ENCODE results near the gene SCN11A.

SCN11A gene

DNA sequence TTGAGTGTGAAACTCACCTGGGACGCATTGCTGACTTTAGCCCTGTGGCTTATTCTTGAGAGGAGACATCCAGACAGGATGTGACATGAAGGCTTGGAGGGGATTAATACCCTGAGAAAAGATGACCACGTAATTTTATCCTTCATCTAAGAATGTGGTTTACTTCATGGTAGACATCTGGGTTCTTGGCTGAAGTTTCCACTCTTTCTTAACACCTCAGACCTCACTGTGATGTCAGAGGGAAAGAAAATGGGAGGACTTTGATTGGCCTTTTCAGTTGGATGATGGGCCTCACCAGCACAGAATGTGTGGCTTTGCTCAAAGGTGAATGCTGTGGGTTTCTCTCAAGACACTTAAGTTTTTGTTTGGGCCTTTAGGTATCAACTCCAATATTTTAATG lies 39.2 kb upstream of the SCN11A start:
- H3K27ac ChIP-seq: no peak overlapping the region
- H3K36me3 ChIP-seq: peaks cover 97% of the 10 kb centered on the region
- no peaks in the 10 kb centered on the region for H3K9me3 ChIP-seq
- no peaks in the 10 kb centered on the region for H3K27me3 ChIP-seq
- no peak overlapping the region for H3K4me3 ChIP-seq (ENCODE audit: low read depth in 1 of 2, low read length in 1 of 2)
- no peaks in the 10 kb centered on the region for H3K4me1 ChIP-seq (ENCODE audit: control insufficient read depth in 1 of 2, insufficient read depth in 1 of 2, low read depth in 1 of 2, low read length in 1 of 2)
- TF ChIP-seq, protein P1, sequence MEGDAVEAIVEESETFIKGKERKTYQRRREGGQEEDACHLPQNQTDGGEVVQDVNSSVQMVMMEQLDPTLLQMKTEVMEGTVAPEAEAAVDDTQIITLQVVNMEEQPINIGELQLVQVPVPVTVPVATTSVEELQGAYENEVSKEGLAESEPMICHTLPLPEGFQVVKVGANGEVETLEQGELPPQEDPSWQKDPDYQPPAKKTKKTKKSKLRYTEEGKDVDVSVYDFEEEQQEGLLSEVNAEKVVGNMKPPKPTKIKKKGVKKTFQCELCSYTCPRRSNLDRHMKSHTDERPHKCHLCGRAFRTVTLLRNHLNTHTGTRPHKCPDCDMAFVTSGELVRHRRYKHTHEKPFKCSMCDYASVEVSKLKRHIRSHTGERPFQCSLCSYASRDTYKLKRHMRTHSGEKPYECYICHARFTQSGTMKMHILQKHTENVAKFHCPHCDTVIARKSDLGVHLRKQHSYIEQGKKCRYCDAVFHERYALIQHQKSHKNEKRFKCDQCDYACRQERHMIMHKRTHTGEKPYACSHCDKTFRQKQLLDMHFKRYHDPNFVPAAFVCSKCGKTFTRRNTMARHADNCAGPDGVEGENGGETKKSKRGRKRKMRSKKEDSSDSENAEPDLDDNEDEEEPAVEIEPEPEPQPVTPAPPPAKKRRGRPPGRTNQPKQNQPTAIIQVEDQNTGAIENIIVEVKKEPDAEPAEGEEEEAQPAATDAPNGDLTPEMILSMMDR (IDR thresholded peaks at IDR 0.05): no peak

DNA sequence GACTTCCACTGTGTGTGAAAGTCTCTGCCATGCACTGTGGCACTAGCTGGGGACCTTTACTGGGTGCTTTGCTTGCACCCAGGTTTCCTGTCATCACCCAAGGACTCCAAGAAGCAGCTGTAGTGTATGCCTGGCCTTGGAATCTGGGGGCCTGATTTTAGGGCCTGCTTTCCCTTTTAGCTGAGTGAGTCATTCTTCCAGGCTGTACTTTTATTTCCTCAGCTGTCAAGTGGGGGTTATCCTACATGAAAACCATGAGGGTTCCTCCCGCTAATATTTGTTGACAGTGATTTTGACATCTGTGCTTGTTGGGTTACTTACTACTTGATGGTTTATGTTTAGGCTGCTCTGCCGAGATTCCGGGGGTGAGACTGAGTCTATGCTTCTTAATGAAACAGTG lies 37.1 kb upstream of the SCN11A start:
- no peaks in the 10 kb centered on the region for H3K27me3 ChIP-seq
- H3K36me3 ChIP-seq: peaks cover 94% of the 10 kb centered on the region
- TF ChIP-seq, protein P1 (IDR thresholded peaks at IDR 0.05): no peak
- H3K4me3 ChIP-seq (ENCODE audit: low read depth in 1 of 2, low read length in 1 of 2): no peak overlapping the region
- no peaks in the 10 kb centered on the region for H3K4me1 ChIP-seq (ENCODE audit: control insufficient read depth in 1 of 2, insufficient read depth in 1 of 2, low read depth in 1 of 2, low read length in 1 of 2)
- H3K9me3 ChIP-seq: no peaks in the 10 kb centered on the region
- H3K27ac ChIP-seq: no peak overlapping the region

DNA sequence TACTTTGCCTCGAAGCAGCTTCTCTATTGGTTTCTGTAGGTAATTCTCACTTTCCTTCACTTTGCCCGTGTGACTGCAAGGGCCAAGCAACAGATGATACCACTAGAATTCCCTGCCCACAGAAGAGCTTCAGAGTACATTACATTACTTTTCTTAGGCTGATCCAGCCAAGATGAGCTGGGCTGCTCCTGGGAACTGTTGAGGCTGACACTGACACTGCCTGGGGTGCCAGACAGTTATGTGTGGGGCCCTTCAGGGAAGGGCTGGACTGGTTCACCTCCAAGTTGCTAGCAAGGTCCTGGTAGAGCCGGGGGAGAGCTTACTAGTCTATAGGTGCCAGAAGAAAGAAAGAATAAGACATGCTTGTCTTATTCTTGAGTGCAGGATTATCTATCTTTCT lies 36.7 kb upstream of the SCN11A start:
- no peaks in the 10 kb centered on the region for H3K27me3 ChIP-seq
- H3K4me1 ChIP-seq (ENCODE audit: control insufficient read depth in 1 of 2, insufficient read depth in 1 of 2, low read depth in 1 of 2, low read length in 1 of 2): no peaks in the 10 kb centered on the region
- no peak overlapping the region for H3K27ac ChIP-seq
- peaks cover 94% of the 10 kb centered on the region for H3K36me3 ChIP-seq
- no peak overlapping the region for H3K4me3 ChIP-seq (ENCODE audit: low read depth in 1 of 2, low read length in 1 of 2)
- TF ChIP-seq, protein P1 (IDR thresholded peaks at IDR 0.05): no peak
- H3K9me3 ChIP-seq: no peaks in the 10 kb centered on the region

DNA sequence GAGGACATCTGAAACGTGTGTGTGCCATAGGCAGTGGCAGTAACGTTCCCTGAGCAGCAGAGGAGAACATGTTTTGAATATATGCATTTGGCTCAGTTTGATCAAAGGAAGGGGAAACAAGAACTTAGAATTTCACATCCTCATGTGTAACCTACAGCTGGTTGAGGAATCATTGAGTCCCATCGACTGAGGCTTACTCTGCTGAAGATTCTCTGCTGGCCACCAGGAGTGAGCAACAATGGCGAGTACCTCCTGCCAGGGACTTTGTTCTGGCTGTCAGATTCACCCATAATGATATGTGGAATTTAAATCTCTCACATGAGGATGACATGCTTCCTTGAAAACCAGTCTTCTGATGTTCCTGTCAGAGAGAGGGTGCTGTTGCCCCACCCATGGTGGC lies 34.4 kb upstream of the SCN11A start:
- H3K9me3 ChIP-seq: no peaks in the 10 kb centered on the region
- H3K27me3 ChIP-seq: no peaks in the 10 kb centered on the region
- no peaks in the 10 kb centered on the region for H3K4me1 ChIP-seq (ENCODE audit: control insufficient read depth in 1 of 2, insufficient read depth in 1 of 2, low read depth in 1 of 2, low read length in 1 of 2)
- H3K36me3 ChIP-seq: peaks cover 84% of the 10 kb centered on the region
- TF ChIP-seq, protein P1 (IDR thresholded peaks at IDR 0.05): no peak
- no peak overlapping the region for H3K4me3 ChIP-seq (ENCODE audit: low read depth in 1 of 2, low read length in 1 of 2)
- no peak overlapping the region for H3K27ac ChIP-seq

DNA sequence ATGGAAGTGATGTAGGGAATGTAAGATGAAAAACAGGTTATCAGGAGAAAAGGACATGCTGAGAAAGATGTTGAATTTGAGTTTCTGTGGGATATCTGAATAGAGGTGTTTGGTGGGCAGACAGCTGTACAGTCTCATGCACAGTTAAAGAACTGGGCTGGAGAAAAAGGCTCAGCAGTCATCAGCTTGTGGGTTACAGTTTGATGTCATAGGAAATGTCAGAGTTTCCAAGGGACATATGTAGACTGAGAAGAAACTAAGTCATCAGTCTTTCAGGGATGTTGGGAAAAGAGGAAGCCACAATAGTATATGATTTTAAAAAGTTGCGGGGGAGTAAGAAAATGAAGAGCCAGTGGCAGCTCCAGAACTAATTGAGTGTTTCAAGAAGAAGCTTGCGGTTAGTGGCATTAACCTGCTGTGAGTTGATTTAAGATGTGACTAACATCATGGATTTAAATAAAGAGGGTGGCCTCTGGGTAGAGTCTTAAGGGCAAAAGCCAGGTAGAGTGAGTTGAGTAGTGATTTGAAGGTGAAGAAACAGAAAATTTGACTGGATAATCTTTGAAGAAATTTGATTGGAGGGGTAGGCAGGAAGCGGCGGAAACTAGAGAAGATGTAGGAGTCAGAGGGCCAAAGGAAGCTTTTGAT lies 31.0 kb upstream of the SCN11A start:
- TF ChIP-seq, protein P1 (IDR thresholded peaks at IDR 0.05): no peak
- H3K4me1 ChIP-seq (ENCODE audit: control insufficient read depth in 1 of 2, insufficient read depth in 1 of 2, low read depth in 1 of 2, low read length in 1 of 2): no peaks in the 10 kb centered on the region
- no peaks in the 10 kb centered on the region for H3K9me3 ChIP-seq

More for the DNA sequence above, 31.0 kb upstream of the SCN11A start:
- H3K27me3 ChIP-seq: no peaks in the 10 kb centered on the region
- peaks cover 77% of the 10 kb centered on the region for H3K36me3 ChIP-seq
- no peak overlapping the region for H3K27ac ChIP-seq
- no peak overlapping the region for H3K4me3 ChIP-seq (ENCODE audit: low read depth in 1 of 2, low read length in 1 of 2)

Measured in neutrophil (primary cell).